C4-2B (cell line): ENCODE results near the gene CDC37.

ENCODE experiments used
- ZFX ChIP-seq: fragments of 450-650 bp; IDR thresholded peaks from 2 replicates; pipeline ENCODE4 v1.6.1; 2017
- TF ChIP-seq, protein P1 (sequence below): fragments of 450-650 bp; conservative IDR thresholded peaks from 2 replicates; pipeline ENCODE4 v1.5.1; 2017; ENCODE audit warnings: mild to moderate bottlenecking

DNA sequence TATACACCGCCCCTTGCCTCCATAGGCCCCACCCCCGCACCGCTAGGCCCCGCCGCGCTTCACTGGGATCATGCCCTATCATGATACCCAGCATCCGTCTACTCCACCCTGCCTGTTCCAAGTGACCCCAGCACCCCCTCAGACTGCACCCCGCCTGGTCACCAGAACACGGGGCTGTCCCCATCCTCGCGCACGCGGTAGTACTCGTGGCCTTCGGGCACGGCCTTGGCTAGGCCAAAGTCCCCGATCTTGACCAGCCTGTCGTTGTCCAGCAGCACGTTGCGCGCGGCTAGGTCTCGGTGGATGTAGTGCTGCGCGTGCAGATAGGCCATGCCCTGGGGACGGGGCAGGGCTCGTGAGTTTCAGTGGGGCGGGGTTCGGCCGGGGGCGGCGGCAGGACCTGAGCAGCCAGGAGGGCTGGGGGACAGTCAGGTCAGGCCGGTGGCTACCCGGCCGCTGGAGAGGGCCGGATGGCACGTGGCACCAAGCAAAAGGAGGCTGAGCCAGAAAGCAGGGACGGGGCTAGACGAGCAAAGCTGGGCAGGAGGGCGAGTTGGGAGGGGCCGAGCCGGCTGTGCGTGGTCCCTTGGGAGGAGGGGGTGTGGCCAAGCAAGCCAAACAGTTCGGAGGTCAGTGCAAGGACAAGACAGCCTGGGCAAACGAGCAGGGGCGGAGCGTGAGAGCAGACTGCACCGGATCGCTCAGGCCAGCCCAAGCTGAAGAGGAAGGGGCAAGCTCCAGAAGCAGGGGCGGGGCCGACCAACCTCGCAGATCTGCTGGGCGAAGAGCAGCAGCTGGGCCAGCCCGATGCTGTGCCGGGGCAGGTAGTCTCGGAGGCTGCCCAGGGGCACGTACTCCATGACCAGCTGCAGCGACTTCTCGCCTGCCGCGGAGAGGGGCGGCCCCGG, 50.3 kb downstream of the CDC37 start:
- TF ChIP-seq, protein P1, sequence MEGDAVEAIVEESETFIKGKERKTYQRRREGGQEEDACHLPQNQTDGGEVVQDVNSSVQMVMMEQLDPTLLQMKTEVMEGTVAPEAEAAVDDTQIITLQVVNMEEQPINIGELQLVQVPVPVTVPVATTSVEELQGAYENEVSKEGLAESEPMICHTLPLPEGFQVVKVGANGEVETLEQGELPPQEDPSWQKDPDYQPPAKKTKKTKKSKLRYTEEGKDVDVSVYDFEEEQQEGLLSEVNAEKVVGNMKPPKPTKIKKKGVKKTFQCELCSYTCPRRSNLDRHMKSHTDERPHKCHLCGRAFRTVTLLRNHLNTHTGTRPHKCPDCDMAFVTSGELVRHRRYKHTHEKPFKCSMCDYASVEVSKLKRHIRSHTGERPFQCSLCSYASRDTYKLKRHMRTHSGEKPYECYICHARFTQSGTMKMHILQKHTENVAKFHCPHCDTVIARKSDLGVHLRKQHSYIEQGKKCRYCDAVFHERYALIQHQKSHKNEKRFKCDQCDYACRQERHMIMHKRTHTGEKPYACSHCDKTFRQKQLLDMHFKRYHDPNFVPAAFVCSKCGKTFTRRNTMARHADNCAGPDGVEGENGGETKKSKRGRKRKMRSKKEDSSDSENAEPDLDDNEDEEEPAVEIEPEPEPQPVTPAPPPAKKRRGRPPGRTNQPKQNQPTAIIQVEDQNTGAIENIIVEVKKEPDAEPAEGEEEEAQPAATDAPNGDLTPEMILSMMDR: no peak
- TF ChIP-seq ZFX: no peak
